IMR-90 (cell line): ENCODE measurements around the gene AKAP6.

ENCODE experiments used
- CEBPB ChIP-seq: IDR thresholded peaks from 2 replicates; pipeline ENCODE4 v1.6.1; 2012; ENCODE audit warnings: low read depth, low read length, improper control_type of control experiment
- ELK1 ChIP-seq: fragments of 150-350 bp; IDR thresholded peaks from 2 replicates; pipeline ENCODE4 v1.6.1; 2016; ENCODE audit warnings: low read depth, mild to moderate bottlenecking, low read length, moderate library complexity, borderline replicate concordance
- MAFK ChIP-seq: IDR thresholded peaks from 2 replicates; pipeline ENCODE4 v1.6.1; 2012; ENCODE audit warnings: low read depth, low read length, improper control_type of control experiment
- MXI1 ChIP-seq: IDR thresholded peaks from 2 replicates; pipeline ENCODE4 v1.6.1; 2012; ENCODE audit warnings: low read depth, mild to moderate bottlenecking, low read length, moderate library complexity, borderline replicate concordance
- POLR2A ChIP-seq: IDR thresholded peaks from 2 replicates; pipeline ENCODE4 v1.6.1; 2012; ENCODE audit warnings: mild to moderate bottlenecking, low read depth, low read length
- RFX5 ChIP-seq: IDR thresholded peaks from 2 replicates; pipeline ENCODE4 v1.8.0; 2012; ENCODE audit warnings: low read depth, mild to moderate bottlenecking, low read length, moderate library complexity
- TF ChIP-seq, protein P1 (sequence below): conservative IDR thresholded peaks from 2 replicates; pipeline ENCODE4 v1.5.1; 2012; ENCODE audit warnings: mild to moderate bottlenecking, low read depth, low read length, improper control_type of control experiment

DNA sequence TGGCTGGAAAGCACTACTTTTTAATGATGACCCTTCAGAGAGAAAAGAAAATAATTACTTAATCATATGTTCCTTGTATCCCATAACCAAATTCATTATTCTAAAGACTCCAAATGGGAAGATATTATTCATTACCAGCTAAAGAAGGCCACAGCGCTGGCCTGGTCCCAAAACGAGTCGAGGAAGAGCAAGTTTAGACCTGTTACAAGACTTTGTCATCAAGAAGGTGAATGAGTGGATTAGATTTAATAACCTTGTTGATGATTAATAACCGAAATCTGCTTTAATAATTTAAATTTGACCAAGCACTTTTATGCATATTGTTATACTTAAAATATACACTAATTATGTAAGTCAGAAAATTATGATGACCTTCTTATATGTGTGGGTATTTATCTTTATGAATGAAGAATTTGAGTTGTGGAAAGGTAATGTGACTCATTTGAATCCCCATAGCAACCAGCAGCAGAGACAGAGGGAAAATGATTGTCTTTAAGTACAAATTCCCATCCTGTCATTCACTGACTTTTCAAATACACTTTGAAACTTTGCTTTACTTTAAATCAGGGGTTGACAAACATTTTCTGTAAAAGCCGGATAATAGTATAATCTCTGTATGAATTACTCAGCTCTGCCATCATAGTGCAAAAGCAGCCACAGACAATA, 409.2 kb downstream of the AKAP6 start:
- TF ChIP-seq, protein P1, sequence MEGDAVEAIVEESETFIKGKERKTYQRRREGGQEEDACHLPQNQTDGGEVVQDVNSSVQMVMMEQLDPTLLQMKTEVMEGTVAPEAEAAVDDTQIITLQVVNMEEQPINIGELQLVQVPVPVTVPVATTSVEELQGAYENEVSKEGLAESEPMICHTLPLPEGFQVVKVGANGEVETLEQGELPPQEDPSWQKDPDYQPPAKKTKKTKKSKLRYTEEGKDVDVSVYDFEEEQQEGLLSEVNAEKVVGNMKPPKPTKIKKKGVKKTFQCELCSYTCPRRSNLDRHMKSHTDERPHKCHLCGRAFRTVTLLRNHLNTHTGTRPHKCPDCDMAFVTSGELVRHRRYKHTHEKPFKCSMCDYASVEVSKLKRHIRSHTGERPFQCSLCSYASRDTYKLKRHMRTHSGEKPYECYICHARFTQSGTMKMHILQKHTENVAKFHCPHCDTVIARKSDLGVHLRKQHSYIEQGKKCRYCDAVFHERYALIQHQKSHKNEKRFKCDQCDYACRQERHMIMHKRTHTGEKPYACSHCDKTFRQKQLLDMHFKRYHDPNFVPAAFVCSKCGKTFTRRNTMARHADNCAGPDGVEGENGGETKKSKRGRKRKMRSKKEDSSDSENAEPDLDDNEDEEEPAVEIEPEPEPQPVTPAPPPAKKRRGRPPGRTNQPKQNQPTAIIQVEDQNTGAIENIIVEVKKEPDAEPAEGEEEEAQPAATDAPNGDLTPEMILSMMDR: no peak
- TF ChIP-seq MAFK: no peak
- no peak for TF ChIP-seq MXI1
- no peak for TF ChIP-seq POLR2A
- TF ChIP-seq ELK1: no peak
- no peak for TF ChIP-seq CEBPB
- no peak for TF ChIP-seq RFX5
